ENCODE measurements around the gene ARRDC4.

The ARRDC4 gene

GRCh38 chr15:97979140-97979520 lies 18.6 kb downstream of the ARRDC4 start:
- TF ChIP-seq FOXM1 (IDR thresholded peaks at IDR 0.05; ENCODE audit: borderline replicate concordance, low read depth): no peak
- no peak for TF ChIP-seq ZBTB7A (IDR thresholded peaks at IDR 0.05; ENCODE audit: low read depth)
- no peak for TF ChIP-seq TAF1 (IDR thresholded peaks at IDR 0.05; ENCODE audit: low read depth)
- no peak for TF ChIP-seq EGR1 (IDR thresholded peaks at IDR 0.05)
- TF ChIP-seq MAX (IDR thresholded peaks at IDR 0.05): no peak
- no peak for TF ChIP-seq REST (IDR thresholded peaks at IDR 0.05; ENCODE audit: low read depth)
- TF ChIP-seq CREB1 (IDR thresholded peaks at IDR 0.05; ENCODE audit: low read depth): no peak
- TF ChIP-seq RAD21 (IDR thresholded peaks at IDR 0.05; ENCODE audit: low read depth): no peak
- no peak for TF ChIP-seq EP300 (IDR thresholded peaks at IDR 0.05; ENCODE audit: borderline replicate concordance)
- no peak for TF ChIP-seq USF1 (IDR thresholded peaks at IDR 0.05)

- TF ChIP-seq TAF1 (IDR thresholded peaks at IDR 0.05; ENCODE audit: low read depth): no peak
- no peak for TF ChIP-seq EGR1 (IDR thresholded peaks at IDR 0.05)
- TF ChIP-seq CEBPB (IDR thresholded peaks at IDR 0.05): no peak
- no peak for TF ChIP-seq ZBTB7A (IDR thresholded peaks at IDR 0.05; ENCODE audit: low read depth)
- no peak for TF ChIP-seq CREB1 (IDR thresholded peaks at IDR 0.05; ENCODE audit: low read depth)
- TF ChIP-seq TCF12 (IDR thresholded peaks at IDR 0.05; ENCODE audit: low read depth): no peak
- no peak for TF ChIP-seq RAD21 (IDR thresholded peaks at IDR 0.05; ENCODE audit: low read depth)
- TF ChIP-seq YY1 (IDR thresholded peaks at IDR 0.05; ENCODE audit: low read depth): no peak
- no peak for TF ChIP-seq FOXM1 (IDR thresholded peaks at IDR 0.05; ENCODE audit: borderline replicate concordance, low read depth)
Observed at GRCh38 chr15:97981058-97981457, 20.6 kb downstream of the ARRDC4 start.

GRCh38 chr15:97981758-97982157 lies 21.3 kb downstream of the ARRDC4 start:
- TF ChIP-seq TAF1 (IDR thresholded peaks at IDR 0.05; ENCODE audit: low read depth) (no peak), EGR1 (IDR thresholded peaks at IDR 0.05) (no peak), MAX (IDR thresholded peaks at IDR 0.05) (no peak), NFIC (IDR thresholded peaks at IDR 0.05) (no peak), YY1 (IDR thresholded peaks at IDR 0.05; ENCODE audit: low read depth) (no peak), CEBPB (IDR thresholded peaks at IDR 0.05) (no peak), USF1 (IDR thresholded peaks at IDR 0.05) (no peak), ZBTB7A (IDR thresholded peaks at IDR 0.05; ENCODE audit: low read depth) (no peak)

GRCh38 chr15:97984157-97984556 lies 23.7 kb downstream of the ARRDC4 start:
- TF ChIP-seq YY1 (IDR thresholded peaks at IDR 0.05; ENCODE audit: low read depth) (no peak), USF1 (IDR thresholded peaks at IDR 0.05) (no peak), REST (IDR thresholded peaks at IDR 0.05; ENCODE audit: low read depth) (no peak), FOXM1 (IDR thresholded peaks at IDR 0.05; ENCODE audit: borderline replicate concordance, low read depth) (no peak)

GRCh38 chr15:97986781-97987180 lies 26.3 kb downstream of the ARRDC4 start:
- TF ChIP-seq TEAD4 (IDR thresholded peaks at IDR 0.05) (no peak), TAF1 (IDR thresholded peaks at IDR 0.05; ENCODE audit: low read depth) (no peak), CEBPB (IDR thresholded peaks at IDR 0.05) (no peak), EP300 (IDR thresholded peaks at IDR 0.05; ENCODE audit: borderline replicate concordance) (no peak), RAD21 (IDR thresholded peaks at IDR 0.05; ENCODE audit: low read depth) (no peak), REST (IDR thresholded peaks at IDR 0.05; ENCODE audit: low read depth) (no peak), MAX (IDR thresholded peaks at IDR 0.05) (no peak)
